GM18508 (cell line): ENCODE data around the gene FRMD8.
A peak's percentile ranks its signal among the peaks of the same experiment; 100 is the strongest.

Source experiments
- ATAC-seq: cut with Tn5 transposase; IDR thresholded peaks from one replicate; pipeline ENCODE4 v1.9.1; 2021; ENCODE audit warnings: moderate number of reproducible peaks; ENCODE audit not compliant: insufficient read depth, unreplicated experiment

FRMD8 gene

DNA sequence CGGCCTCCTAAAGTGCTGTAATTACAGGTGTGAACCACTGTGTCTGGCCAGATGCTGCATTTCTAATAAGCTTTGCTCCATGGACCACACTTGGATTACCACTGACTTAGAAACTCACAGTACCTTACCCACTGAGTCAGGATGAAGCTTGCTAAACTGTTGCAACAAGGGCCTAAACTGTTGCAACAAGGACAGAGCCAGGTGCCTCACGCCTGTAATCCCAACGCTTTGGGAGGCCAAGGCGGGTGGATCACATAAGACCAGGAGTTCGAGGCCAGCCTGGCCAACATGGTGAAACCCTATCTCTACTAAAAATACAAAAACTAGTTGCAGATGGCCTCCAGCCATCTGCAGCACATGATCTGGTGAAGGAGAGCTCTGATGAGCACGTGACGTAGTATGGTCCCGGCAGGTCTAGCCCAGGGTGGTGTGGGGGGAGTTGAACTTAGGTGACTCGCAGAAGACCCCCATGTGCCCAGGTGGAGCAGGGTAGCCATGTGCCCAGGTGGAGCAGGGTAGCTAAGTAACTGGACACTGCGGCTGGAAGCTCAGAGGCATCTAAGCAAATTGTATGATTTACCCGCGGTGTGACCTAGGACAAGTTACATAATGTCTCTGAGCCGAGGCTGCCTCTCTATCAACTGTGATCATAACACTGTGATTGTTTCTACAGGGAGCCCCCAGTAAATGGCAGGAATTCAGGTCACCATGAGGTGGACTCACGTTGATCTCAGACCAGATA is 12.4 kb upstream of the FRMD8 start:
- no peak for ATAC-seq

DNA sequence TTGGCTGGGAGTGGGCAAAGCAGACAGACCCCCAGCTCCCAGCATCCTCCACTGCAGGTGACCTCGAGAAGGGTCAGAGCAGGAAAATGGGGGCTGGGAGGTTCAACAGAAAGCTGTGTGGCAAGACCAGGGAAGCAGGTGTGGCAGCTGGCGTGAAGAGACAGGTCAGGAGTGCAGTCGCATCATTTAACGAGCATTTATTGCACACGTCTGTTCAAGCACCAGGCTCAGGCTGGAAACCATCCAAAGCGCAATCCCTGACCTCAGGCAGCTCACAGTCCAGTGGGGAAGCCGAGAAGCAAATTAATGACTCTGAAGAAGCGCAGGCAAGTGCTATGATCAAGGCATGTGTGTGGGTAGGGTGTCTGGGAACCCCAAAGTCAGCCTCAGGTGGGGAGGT is 11.4 kb upstream of the FRMD8 start:
- ATAC-seq, result no peak

DNA sequence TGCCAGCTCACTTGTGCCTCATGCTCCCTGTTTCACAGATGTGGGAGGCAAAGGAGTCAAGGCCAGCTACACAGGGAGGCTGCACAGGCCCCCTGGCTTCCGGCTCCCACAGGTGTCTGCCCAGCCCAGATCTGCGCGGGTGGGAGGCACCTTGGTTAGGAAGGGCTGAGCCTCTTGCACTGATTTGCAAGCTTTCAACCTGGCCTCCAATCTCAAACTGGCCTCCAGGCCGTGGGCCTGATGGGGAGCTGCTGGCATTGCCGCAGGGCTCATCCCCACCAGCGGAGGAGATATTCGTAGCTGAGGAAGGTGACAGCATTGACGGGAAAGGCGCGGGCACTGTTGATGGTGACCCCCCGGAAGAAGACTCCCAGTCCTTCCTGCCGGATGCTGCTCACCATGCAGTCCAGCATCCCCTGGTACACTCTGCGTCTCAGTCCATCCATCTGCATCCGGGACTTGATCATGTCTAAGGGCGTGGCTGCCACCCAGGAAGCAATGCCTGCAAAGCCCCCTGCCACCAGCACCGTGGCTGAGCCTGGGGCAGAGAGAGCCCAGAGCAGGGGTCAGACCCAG is 10.2 kb upstream of the FRMD8 start:
- ATAC-seq, result no peak

GRCh38 chr11:65377036-65377435 is 9.4 kb upstream of the FRMD8 start:
- ATAC-seq, result no peak

GRCh38 chr11:65377777-65378176 is 8.7 kb upstream of the FRMD8 start:
- ATAC-seq, result no peak

DNA sequence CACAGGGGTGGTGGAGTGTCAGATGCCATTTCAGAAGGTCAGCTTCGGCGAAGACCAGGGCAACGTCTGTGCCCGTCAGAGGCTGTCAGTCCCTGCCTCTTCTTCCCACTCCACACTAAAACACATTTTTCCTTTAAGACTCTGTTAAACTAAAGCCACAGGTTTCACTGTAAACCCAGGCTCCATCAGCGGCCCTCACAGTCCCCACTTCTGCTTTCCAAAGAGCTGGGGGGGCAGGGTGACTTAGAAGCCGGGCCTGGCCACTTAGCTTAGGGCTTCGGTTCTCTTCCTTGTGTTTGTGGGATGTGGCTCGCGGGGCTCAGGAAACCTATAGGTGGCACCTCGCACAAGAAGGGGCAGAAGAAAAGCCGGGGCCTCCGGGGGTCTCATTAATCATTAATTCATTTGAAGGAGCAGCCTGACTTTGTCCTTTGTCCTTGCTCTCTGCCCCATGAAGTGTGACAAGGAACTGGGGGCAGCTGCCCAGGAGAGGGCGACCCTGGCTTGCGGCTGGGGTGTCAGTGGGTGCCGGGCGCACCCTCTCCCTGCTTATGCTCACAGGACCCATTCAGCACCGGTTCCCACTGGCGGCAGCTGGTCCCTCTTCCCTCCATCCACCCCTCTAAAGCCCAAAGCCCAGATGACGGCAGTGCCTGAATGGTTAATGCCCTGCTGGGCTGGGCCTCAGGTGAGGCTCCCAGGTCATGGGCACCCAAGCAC is 8.1 kb upstream of the FRMD8 start:
- no peak for ATAC-seq

DNA sequence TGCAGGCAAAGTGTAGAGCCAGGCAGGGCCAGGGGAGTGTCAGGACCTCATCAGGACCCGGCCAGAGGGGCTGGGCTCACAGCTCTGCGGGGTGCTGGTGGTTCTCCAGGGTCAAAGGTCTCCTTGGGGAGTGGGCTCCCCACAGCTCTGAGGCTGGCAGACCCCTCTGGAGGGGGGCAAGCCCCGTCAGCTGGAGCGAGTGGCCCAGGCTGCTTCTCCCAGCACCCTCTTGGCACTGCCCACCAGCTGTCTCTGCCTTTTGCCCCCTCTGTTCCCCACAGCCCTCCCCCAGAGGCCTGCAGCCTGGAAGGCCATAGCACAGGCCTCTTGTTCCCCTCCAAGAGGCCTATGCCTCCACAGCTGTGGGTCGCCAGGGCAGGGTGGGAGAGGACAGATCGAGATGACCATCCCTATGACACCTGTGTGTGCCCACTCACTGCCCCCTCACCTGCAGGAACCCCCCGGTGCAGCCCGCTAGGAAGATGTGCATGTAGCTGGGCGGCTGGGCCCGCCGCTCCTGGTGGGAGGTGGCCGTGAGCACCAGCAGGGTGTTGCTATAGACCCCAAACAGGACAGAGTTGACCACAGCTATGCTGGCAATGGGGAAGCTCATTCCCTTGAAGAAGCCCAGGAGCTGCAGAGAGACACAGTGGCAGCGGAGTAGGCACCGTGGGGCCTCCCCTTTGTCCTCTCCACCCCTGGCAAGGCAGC is 7.4 kb upstream of the FRMD8 start:
- no peak for ATAC-seq

GRCh38 chr11:65379698-65380459 is 6.6 kb upstream of the FRMD8 start:
- ATAC-seq, result no peak

GRCh38 chr11:65380460-65381119 is 5.8 kb upstream of the FRMD8 start:
- ATAC-seq, result no peak

- no peak for ATAC-seq
These were observed 4.8 kb upstream of the FRMD8 start for GRCh38 chr11:65381716-65382032.

- peak; percentile 42 for ATAC-seq
These were observed 4.2 kb upstream of the FRMD8 start, which contains the start of gene SLC25A45 for GRCh38 chr11:65382033-65382803. Gene SLC25A45 (minus strand): TSS chr11:65382646. CDS start chr11:65381951, 695 bp downstream.

DNA sequence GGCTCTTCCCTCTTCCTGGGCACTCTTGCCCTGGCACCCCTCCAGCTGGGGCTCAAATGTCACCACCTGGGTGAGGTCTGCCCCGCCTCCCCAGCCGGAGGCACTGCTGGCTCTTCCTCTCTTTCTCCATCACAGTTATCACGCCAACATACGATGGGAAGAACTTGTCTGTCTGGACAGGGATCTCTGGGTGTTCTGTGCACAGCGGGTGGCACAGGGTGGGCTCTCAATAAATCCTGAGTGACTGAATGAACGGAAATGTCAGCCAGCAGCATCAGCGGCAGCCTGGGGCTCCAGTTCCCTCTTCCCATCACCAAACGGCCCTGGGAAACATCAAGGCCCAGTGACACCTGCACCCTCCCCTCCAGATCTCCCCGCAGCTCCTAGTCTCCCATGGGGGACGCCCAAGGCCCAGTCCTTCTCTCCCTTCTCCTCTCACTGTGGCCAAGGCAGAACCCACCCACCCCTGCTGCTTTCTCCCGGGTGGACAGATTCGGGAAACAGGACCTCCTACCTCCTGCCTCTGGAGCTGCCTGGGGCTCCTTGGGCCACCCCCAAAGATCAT is 3.6 kb upstream of the FRMD8 start:
- no peak for ATAC-seq

DNA sequence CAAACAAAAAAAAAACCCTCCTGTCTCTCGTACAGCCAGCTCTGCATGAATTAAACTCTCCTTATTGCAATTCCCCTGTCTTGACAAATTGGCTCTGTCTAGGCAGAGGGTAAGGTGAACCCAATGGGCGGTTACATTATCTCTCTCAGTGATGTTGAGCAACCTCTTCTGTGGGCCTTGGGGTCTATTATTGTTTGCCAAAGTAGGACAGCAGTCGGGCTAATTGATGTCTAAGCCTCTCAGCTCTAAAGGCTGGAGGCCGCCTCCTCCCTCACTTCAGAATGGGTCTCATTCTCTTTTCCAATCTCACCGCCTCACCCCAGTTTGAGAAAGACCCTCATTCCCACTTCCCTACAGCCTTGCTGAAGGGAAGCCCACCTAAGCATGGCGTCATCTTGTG is 2.7 kb upstream of the FRMD8 start:
- no peak for ATAC-seq

DNA sequence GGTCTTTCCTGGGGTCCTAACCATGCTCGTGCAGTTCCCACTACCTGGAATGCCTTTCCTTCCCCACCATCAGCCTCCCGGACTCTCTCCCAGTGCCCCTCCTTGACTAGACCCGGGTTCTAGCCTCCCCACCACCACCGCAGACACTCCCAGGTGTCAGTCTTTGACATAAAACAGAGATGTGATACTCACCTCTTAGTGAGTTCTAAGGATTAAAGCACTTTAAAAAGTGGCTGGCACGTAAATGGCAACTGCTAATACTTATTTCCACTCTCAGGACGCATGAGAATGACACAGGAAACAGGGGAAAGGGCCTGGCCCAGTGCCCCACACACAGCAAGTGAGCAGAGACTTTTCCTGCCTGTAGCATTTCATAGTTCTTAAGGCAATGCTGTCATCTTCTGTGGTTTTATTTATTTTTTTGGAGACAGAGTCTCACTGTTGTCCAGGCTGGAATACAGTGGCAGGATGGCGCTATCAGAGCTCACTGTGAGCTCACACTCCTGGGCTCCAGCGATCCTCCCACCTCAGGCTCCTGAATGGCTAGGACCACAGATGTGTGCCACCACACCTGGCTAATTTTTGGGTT is 2.0 kb upstream of the FRMD8 start:
- ATAC-seq, result no peak

GRCh38 chr11:65388731-65389130 is 2.3 kb downstream of the FRMD8 start:
- no peak for ATAC-seq

DNA sequence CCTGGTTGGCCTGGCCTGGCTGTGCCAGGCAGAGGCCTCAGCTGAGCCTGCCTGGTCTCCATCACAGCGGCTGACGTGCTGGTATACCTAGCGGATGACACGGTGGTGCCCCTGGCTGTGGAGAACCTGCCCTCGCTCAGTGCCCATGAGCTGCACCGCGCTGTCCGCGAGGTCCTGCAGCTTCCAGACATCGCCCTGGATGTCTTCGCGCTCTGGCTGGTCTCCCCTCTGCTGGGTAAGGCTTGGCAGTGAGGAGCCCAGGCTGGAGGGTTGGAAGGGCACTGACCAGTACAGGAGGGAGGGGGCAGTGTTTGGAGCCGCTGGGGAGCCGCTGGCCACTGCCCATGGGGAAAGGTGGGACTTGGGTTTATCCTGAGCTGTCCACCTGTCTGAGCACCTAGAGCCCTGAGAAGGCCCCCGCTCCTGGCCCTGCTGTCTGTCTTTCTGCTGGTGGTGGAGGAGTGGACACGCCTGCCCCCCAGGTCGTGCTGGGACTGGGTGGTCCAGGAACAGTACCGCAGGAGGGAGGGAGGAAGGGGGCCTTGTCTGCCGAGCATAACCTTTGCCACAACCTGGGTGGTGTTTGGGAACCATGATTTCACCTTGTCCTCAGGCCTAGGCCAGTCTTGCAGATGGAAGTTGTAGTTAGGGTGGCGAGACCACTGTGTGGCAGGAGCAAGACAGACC is 3.0 kb downstream of the FRMD8 start:
- ATAC-seq, result no peak

DNA sequence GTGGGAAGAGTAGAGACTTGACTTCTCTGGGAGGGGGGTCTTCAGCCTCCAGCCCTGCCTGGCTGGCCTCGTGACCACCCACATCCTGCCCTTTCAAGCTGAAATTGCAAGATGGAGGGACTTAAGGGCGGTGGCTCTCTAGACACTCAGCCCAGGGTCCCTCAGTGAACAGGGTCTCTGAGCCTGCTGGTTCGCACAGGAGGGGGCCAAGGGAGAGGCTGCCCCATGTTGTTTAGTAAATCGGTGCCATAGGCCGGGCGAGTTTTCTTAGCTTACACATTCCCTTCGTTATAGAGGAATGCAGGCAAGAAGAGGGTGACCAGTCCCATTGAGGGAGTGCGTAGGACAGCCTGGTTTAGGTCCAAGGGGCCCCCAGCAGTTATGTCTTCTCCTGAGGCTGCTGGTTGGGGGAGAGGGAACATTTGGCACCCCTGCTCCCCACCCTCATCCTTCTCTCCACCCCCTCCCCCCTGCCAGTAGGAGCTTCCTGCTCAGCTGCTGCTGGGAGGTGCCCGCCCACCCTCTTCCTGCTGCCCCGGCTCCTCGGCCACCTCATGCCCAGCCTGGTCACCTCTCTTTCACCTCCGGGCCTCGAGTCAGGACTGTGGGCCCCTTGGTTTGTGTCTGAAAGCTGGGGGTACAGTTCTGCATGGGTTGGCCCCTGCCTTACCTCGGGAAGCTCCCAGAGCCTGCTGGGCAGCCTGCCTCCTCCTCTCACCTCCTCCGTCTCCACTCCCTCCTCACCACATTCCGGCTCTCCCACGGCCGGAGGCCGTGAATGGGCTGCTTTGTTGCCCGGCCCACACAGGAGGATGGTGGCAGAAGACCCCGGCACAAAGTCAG is 3.9 kb downstream of the FRMD8 start:
- ATAC-seq, result no peak
